ENCODE data around the gene SLC25A48.

DNA sequence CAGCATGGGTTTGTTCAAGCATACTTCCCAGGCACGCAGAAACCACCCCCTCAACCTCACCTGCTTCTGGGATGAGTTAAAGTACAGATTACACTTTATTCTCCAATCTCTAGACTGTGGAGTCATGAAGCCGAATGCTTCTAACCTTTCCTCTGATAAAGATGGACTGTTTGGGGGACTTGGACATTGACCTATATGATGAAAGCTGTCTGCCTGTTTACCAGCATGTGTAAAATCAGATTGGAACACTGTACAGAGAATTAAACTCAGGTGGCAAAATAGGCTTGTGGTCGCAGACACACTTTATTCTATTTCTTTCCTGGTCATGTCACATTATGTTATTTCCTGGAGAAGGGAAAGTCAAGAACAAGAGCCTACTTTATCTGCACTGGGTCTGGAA is 35.5 kb downstream of the SLC25A48 start:
- TF ChIP-seq, protein P1, sequence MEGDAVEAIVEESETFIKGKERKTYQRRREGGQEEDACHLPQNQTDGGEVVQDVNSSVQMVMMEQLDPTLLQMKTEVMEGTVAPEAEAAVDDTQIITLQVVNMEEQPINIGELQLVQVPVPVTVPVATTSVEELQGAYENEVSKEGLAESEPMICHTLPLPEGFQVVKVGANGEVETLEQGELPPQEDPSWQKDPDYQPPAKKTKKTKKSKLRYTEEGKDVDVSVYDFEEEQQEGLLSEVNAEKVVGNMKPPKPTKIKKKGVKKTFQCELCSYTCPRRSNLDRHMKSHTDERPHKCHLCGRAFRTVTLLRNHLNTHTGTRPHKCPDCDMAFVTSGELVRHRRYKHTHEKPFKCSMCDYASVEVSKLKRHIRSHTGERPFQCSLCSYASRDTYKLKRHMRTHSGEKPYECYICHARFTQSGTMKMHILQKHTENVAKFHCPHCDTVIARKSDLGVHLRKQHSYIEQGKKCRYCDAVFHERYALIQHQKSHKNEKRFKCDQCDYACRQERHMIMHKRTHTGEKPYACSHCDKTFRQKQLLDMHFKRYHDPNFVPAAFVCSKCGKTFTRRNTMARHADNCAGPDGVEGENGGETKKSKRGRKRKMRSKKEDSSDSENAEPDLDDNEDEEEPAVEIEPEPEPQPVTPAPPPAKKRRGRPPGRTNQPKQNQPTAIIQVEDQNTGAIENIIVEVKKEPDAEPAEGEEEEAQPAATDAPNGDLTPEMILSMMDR (IDR thresholded peaks at IDR 0.05): no peak
- no peak for TF ChIP-seq POLR2A (IDR thresholded peaks at IDR 0.05)
